Measurements from ENCODE around the gene PRKD3. TPM values are rescaled to one million over a fixed set of nuclear protein-coding genes. Genes with fewer than 3 reads are reported as not detected.

PRKD3 gene
- total and polyA plus RNA-seq, 12 donors = 4.4 to 21.6 (median 12.1) TPM

GRCh38 chr2:37330681-37331080, 6.0 kb upstream of the PRKD3 start:
- ATAC-seq (no peak), DNase-seq (no peak)
- peaks cover 0 to 16% (median 8%) of the 10 kb centered on the region in 9 donors for H3K4me1 ChIP-seq
- peaks cover 0 to 2% (median 0%) of the 10 kb centered on the region in 7 donors for H3K27me3 ChIP-seq
- H3K36me3 ChIP-seq = no peaks in the 10 kb centered on the region
- no peak overlapping the region for H3K27ac ChIP-seq
- intact Hi-C loops (cut with DNase I) = no loop called here
- H3K9me3 ChIP-seq = no peaks in the 10 kb centered on the region
- no peak overlapping the region for H3K4me3 ChIP-seq
- TF ChIP-seq CTCF (IDR thresholded peaks at IDR 0.05) = no peak

GRCh38 chr2:37326866-37327634, 2.4 kb upstream of the PRKD3 start:
- intact Hi-C loops (cut with DNase I) = no loop called here
- Histone ChIP-seq H3K27ac (peak overlapping the region in 9 of 10 donors; percentile 22 to 95 (median 93)), H3K4me1 (peaks cover 0 to 39% (median 30%) of the 10 kb centered on the region in 9 donors), H3K9me3 (no peaks in the 10 kb centered on the region), H3K36me3 (no peaks in the 10 kb centered on the region), H3K4me3 (peak overlapping the region in 7 of 10 donors; percentile 9 to 89 (median 79)), H3K27me3 (peaks cover 0 to 7% (median 0%) of the 10 kb centered on the region in 7 donors)
- TF ChIP-seq CTCF (IDR thresholded peaks at IDR 0.05) = no peak
- no peak for DNase-seq
- 80% methylated on average over 8 of the region's 8 CpGs for WGBS, 2 donors
- no peak for ATAC-seq

- no peak for TF ChIP-seq CTCF (IDR thresholded peaks at IDR 0.05)
- Histone ChIP-seq H3K4me1 (peaks cover 0 to 47% (median 38%) of the 10 kb centered on the region in 9 donors), H3K9me3 (no peaks in the 10 kb centered on the region), H3K4me3 (peak overlapping the region in 7 of 10 donors; percentile 9 to 89 (median 79)), H3K27ac (peak overlapping the region in 9 of 10 donors; percentile 86 to 95 (median 93)), H3K27me3 (peaks cover 0 to 7% (median 0%) of the 10 kb centered on the region in 7 donors), H3K36me3 (no peaks in the 10 kb centered on the region)
- intact Hi-C loops (cut with DNase I) = no loop called here
- DNase-seq (peak in 1 of 2 donors; percentile 73), ATAC-seq (peak in 6 of 8 donors; percentile 32 to 75 (median 66))
- WGBS, 2 donors = 10 to 26% methylated on average over 2 of the region's 2 CpGs
Observed at GRCh38 chr2:37326285-37326684, 1.7 kb upstream of the PRKD3 start.

GRCh38 chr2:37325625-37326071, 1.0 kb upstream of the PRKD3 start:
- Histone ChIP-seq H3K9me3 (no peaks in the 10 kb centered on the region), H3K36me3 (no peaks in the 10 kb centered on the region), H3K27me3 (peaks cover 0 to 7% (median 0%) of the 10 kb centered on the region in 7 donors), H3K4me1 (peaks cover 0 to 52% (median 44%) of the 10 kb centered on the region in 9 donors), H3K27ac (peak overlapping the region in 9 of 10 donors; percentile 86 to 95 (median 93)), H3K4me3 (peak overlapping the region in 8 of 10 donors; percentile 71 to 91 (median 82))
- 91 to 92% methylated on average over 12 of the region's 12 CpGs for WGBS, 2 donors
- no peak for ATAC-seq
- DNase-seq = no peak
- TF ChIP-seq CTCF (IDR thresholded peaks at IDR 0.05) = no peak
- intact Hi-C loops (cut with DNase I) = no loop called here

Measured in heart right ventricle (tissue), 16 donors.